Stomach (tissue), 9 donors: ENCODE measurements around the gene UGT1A5. TPM values are rescaled to one million over a fixed set of nuclear protein-coding genes. Genes with fewer than 3 reads are reported as not detected.

ENCODE experiments used
- DNase-seq, 2 donors: peaks; one replicate each; pipeline versions ENCODE4 v3.0.0 to v3.0.0-alpha.2; 2013 to 2019
- H3K27ac ChIP-seq, 5 donors: fragments of 200-600 bp in 4 of 5; sonication (generic) in 4 of 5; one replicate each; pipeline ENCODE4 v1.5.1; 2013 to 2019; ENCODE audit warnings: mild to moderate bottlenecking in 1 of 5, moderate library complexity in 1 of 5
- H3K27me3 ChIP-seq, 3 donors: fragments of 200-600 bp; sonication (generic); one replicate each; pipeline ENCODE4 v1.5.1; 2017 to 2019; ENCODE audit warnings: mixed run types in 1 of 3
- H3K36me3 ChIP-seq, 4 donors: fragments of 200-600 bp; sonication (generic); 1 replicate in 3 of 4; 2 replicates in 1 of 4; pipeline ENCODE4 v1.5.1; 2016 to 2019
- H3K4me1 ChIP-seq, 4 donors: fragments of 200-600 bp; sonication (generic); one replicate each; pipeline ENCODE4 v1.5.1; 2016 to 2019
- H3K4me3 ChIP-seq, 4 donors: fragments of 200-600 bp; sonication (generic) in 3 of 4; one replicate each; pipeline ENCODE4 v1.5.1; 2016 to 2019; ENCODE audit warnings: mild to moderate bottlenecking in 1 of 4
- H3K9me3 ChIP-seq, 4 donors: fragments of 200-600 bp; sonication (generic); one replicate each; pipeline ENCODE4 v1.5.1; 2016 to 2019
- EP300 ChIP-seq: sonication (generic); formaldehyde crosslinking; IDR thresholded peaks from one replicate; pipeline ENCODE4 v1.6.1; 2017; ENCODE audit warnings: antibody characterized with exemption
- POLR2A ChIP-seq, 4 donors: fragments of 450-650 bp; IDR thresholded peaks; one replicate each; pipeline ENCODE4 v1.6.1; 2016; ENCODE audit warnings: antibody characterized with exemption in 4 of 4, control low read depth in 2 of 4, mild to moderate bottlenecking in 1 of 4, moderate library complexity in 1 of 4
- POLR2AphosphoS5 ChIP-seq, 3 donors: sonication (generic); formaldehyde crosslinking; IDR thresholded peaks; one replicate each; pipeline ENCODE4 v1.6.1; 2016; ENCODE audit warnings: antibody characterized with exemption in 3 of 3
- WGBS, 5 donors: extraction: QIAGEN DNeasy Blood & Tissue Kit in 3 of 5; methylation state at CpG; one replicate each; pipeline versions ENCODE4 v1.1.5 to v1.1.7; 2013 to 2018; 5-methylcytosine and 5-hydroxymethylcytosine counted together
- intact Hi-C: fragments of 100-400 bp; cut with DNase I; formaldehyde crosslinking; loops from one replicate; pipeline ENCODE4 v1.15.1; 2023; ENCODE audit warnings: low total_unique reads
- polyA plus RNA-seq, 3 donors: library from polyadenylated mRNA; stranded (reverse); fragments of 200-250 nt; gene quantifications; one replicate each; pipeline ENCODE4 v1.2.3, GENCODE V29; 2013
- total RNA-seq, 5 donors: library from RNA; depleted of rRNA; stranded (reverse); fragments of >200 nt; gene quantifications; one replicate each; pipeline versions ENCODE4 v1.1.0 to v1.2.3, GENCODE V29; 2014 to 2016
- TF ChIP-seq, protein P1 (sequence below), 7 experiments: fragments of 450-650 bp in 4 of 7; fragments of 200-600 bp in 3 of 7; sonication (generic) in 3 of 7; IDR thresholded peaks; one replicate each; pipeline ENCODE4 v1.5.1; 2016 to 2019; ENCODE audit warnings: antibody characterized with exemption in 7 of 7, control low read depth in 2 of 7, mild to moderate bottlenecking in 1 of 7
- donor health status: healthy with polysubstance abuse.
- donor health status: Bipolar disorder and iron deficiency.
- donor health status: healthy.

UGT1A5 gene
- total and polyA plus RNA-seq, 8 donors: 0.37 to 13.0 (median 1.7) TPM; not detected in 5

- no peaks in the 10 kb centered on the region for H3K9me3 ChIP-seq
- no peak for DNase-seq
- 93 to 96% (median 94%) methylated on average over 9 of the region's 9 CpGs for WGBS, 5 donors
- intact Hi-C loops: no loop called here
- H3K4me3 ChIP-seq: no peak overlapping the region
- TF ChIP-seq EP300 (no peak), POLR2AphosphoS5 (IDR thresholded peaks at IDR 0.05) (no peak), POLR2A (IDR thresholded peaks at IDR 0.05) (no peak)
- TF ChIP-seq, protein P1, sequence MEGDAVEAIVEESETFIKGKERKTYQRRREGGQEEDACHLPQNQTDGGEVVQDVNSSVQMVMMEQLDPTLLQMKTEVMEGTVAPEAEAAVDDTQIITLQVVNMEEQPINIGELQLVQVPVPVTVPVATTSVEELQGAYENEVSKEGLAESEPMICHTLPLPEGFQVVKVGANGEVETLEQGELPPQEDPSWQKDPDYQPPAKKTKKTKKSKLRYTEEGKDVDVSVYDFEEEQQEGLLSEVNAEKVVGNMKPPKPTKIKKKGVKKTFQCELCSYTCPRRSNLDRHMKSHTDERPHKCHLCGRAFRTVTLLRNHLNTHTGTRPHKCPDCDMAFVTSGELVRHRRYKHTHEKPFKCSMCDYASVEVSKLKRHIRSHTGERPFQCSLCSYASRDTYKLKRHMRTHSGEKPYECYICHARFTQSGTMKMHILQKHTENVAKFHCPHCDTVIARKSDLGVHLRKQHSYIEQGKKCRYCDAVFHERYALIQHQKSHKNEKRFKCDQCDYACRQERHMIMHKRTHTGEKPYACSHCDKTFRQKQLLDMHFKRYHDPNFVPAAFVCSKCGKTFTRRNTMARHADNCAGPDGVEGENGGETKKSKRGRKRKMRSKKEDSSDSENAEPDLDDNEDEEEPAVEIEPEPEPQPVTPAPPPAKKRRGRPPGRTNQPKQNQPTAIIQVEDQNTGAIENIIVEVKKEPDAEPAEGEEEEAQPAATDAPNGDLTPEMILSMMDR (IDR thresholded peaks at IDR 0.05): no peak
- H3K27ac ChIP-seq: no peak overlapping the region
- no peaks in the 10 kb centered on the region for H3K27me3 ChIP-seq
- H3K36me3 ChIP-seq: peaks cover 0 to 13% (median 4%) of the 10 kb centered on the region in 4 donors
- no peaks in the 10 kb centered on the region for H3K4me1 ChIP-seq
Measured at GRCh38 chr2:233769260-233769659, 56.6 kb downstream of the UGT1A5 start.

DNA sequence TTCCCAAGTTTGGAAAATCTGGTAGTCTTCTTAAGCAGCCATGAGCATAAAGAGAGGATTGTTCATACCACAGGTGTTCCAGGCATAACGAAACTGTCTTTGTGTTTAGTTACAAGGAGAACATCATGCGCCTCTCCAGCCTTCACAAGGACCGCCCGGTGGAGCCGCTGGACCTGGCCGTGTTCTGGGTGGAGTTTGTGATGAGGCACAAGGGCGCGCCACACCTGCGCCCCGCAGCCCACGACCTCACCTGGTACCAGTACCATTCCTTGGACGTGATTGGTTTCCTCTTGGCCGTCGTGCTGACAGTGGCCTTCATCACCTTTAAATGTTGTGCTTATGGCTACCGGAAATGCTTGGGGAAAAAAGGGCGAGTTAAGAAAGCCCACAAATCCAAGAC lies 59.4 kb downstream of the UGT1A5 start:
- TF ChIP-seq POLR2A (IDR thresholded peaks at IDR 0.05): no peak
- no peak for TF ChIP-seq POLR2AphosphoS5 (IDR thresholded peaks at IDR 0.05)
- no peak for TF ChIP-seq EP300
- TF ChIP-seq, protein P1 (IDR thresholded peaks at IDR 0.05): no peak

GRCh38 chr2:233772583-233772982 lies 59.9 kb downstream of the UGT1A5 start:
- intact Hi-C loops: no loop called here
- Histone ChIP-seq H3K27ac (no peak overlapping the region), H3K4me1 (no peaks in the 10 kb centered on the region), H3K9me3 (peaks cover 3 to 20% (median 10%) of the 10 kb centered on the region in 4 donors), H3K4me3 (no peak overlapping the region), H3K27me3 (no peaks in the 10 kb centered on the region), H3K36me3 (peaks cover 0 to 13% (median 4%) of the 10 kb centered on the region in 4 donors)
- TF ChIP-seq, protein P1 (IDR thresholded peaks at IDR 0.05): no peak
- no peak for TF ChIP-seq POLR2A (IDR thresholded peaks at IDR 0.05)
- TF ChIP-seq EP300: no peak
- no peak for TF ChIP-seq POLR2AphosphoS5 (IDR thresholded peaks at IDR 0.05)
- 64 to 75% (median 73%) methylated on average over 5 of the region's 5 CpGs for WGBS, 5 donors
- no peak for DNase-seq

More for the DNA sequence above, 59.4 kb downstream of the UGT1A5 start:
- Histone ChIP-seq H3K4me1 (no peaks in the 10 kb centered on the region), H3K36me3 (peaks cover 0 to 13% (median 4%) of the 10 kb centered on the region in 4 donors), H3K9me3 (peaks cover 3 to 19% (median 9%) of the 10 kb centered on the region in 4 donors), H3K27ac (no peak overlapping the region), H3K4me3 (no peak overlapping the region), H3K27me3 (no peaks in the 10 kb centered on the region)
- intact Hi-C loops: no loop called here
- DNase-seq: no peak
- 90 to 93% (median 92%) methylated on average over 16 of the region's 16 CpGs for WGBS, 5 donors

- DNase-seq: no peak
- Histone ChIP-seq H3K9me3 (peaks cover 3 to 20% (median 10%) of the 10 kb centered on the region in 4 donors), H3K36me3 (peaks cover 0 to 13% (median 4%) of the 10 kb centered on the region in 4 donors), H3K4me3 (no peak overlapping the region), H3K4me1 (no peaks in the 10 kb centered on the region), H3K27ac (no peak overlapping the region), H3K27me3 (no peaks in the 10 kb centered on the region)
- TF ChIP-seq EP300: no peak
- no peak for TF ChIP-seq POLR2AphosphoS5 (IDR thresholded peaks at IDR 0.05)
- TF ChIP-seq POLR2A (IDR thresholded peaks at IDR 0.05): no peak
- TF ChIP-seq, protein P1 (IDR thresholded peaks at IDR 0.05): no peak
- intact Hi-C loops: no loop called here
- 86 to 92% (median 91%) methylated on average over 5 of the region's 5 CpGs for WGBS, 5 donors
Measured at GRCh38 chr2:233773854-233774253, 61.1 kb downstream of the UGT1A5 start.
